Ovary (tissue), 9 donors: ENCODE results near the gene PRRT2. TPM values are rescaled to one million over a fixed set of nuclear protein-coding genes. Genes with fewer than 3 reads are reported as not detected.

Source experiments
- DNase-seq, 5 donors: peaks; one replicate each; pipeline ENCODE4 v3.0.0-alpha.2; 2019 to 2020
- H3K27ac ChIP-seq, 2 donors: fragments of 200-600 bp; one replicate each; pipeline versions ENCODE4 v1.5.1 to v1.8.0; 2019 to 2022
- H3K27me3 ChIP-seq: fragments of 200-600 bp; one replicate; pipeline ENCODE4 v1.8.0; 2022
- H3K36me3 ChIP-seq: fragments of 200-600 bp; sonication (generic); one replicate; pipeline ENCODE4 v1.5.1; 2019
- H3K4me1 ChIP-seq: one replicate; pipeline ENCODE4 v1.8.1; 2013; ENCODE audit warnings: mild to moderate bottlenecking, moderate library complexity; ENCODE audit not compliant: insufficient read depth
- H3K4me3 ChIP-seq: fragments of 200-600 bp; sonication (generic); one replicate; pipeline ENCODE4 v1.5.1; 2017
- H3K9me3 ChIP-seq, 2 donors: fragments of 200-600 bp in 1 of 2; sonication (generic) in 1 of 2; one replicate each; pipeline versions ENCODE4 v1.5.1 to v1.8.1; 2013 to 2019; ENCODE audit warnings: mild to moderate bottlenecking in 1 of 2, moderate library complexity in 1 of 2
- CTCF ChIP-seq, 3 donors: fragments of 450-650 bp in 2 of 3; fragments of 200-600 bp in 1 of 3; IDR thresholded peaks; one replicate each; pipeline versions ENCODE4 v1.5.1 to v1.8.0; 2016 to 2022; ENCODE audit warnings: antibody characterized with exemption in 3 of 3, mild to moderate bottlenecking in 1 of 3
- EP300 ChIP-seq: sonication (generic); formaldehyde crosslinking; IDR thresholded peaks from one replicate; pipeline ENCODE4 v1.6.1; 2017; ENCODE audit warnings: antibody characterized with exemption
- POLR2A ChIP-seq: fragments of 450-650 bp; IDR thresholded peaks from one replicate; pipeline ENCODE4 v1.6.1; 2017; ENCODE audit warnings: antibody characterized with exemption, mild to moderate bottlenecking, moderate library complexity
- WGBS, 3 donors: extraction: QIAGEN DNeasy Blood & Tissue Kit in 1 of 3; methylation state at CpG; one replicate each; pipeline versions ENCODE4 v1.1.5 to v1.1.7; 2013 to 2017; 5-methylcytosine and 5-hydroxymethylcytosine counted together
- intact Hi-C, 4 donors: fragments of 100-400 bp; cut with DNase I; formaldehyde crosslinking; loops; one replicate each; pipeline versions ENCODE4 v1.11.0 to v1.15.1; 2022 to 2023
- polyA plus RNA-seq, 2 donors: library from polyadenylated mRNA; stranded (reverse); fragments of 200-250 nt in 1 of 2; fragments of 350-450 nt in 1 of 2; fragmentation: Illumina TruSeq in 1 of 2; extraction: RNeasy Lipid Tissue Mini Kit (QIAGEN cat#74804) in 1 of 2; gene quantifications; one replicate each; pipeline ENCODE4 v1.2.3, GENCODE V29; 2013 to 2014
- total RNA-seq, 7 donors: library from RNA; depleted of rRNA in 2 of 7; stranded (reverse); fragments of >200 nt in 2 of 7; fragmentation: NEBNext Ultra II Directional in 3 of 7; extraction: Animal tissue kit (Norgen Biotek cat#: 25700) in 3 of 7; gene quantifications; one replicate each; pipeline versions ENCODE4 v1.1.0 to v1.2.4, GENCODE V29; 2016 to 2023
- donor health status: DM: no; HTN: no; CAD: no; lungs with moderate emphysema.
- donor health status: DM: no; HTN: no; CAD: no.
- donor health status: Bipolar disorder and iron deficiency.
- donor health status: DM: yes; HTN: yes; CAD: no.
- donor health status: DM: no; HTN: no; CAD: no.
- donor health status: DM: yes; HTN: yes; CAD: no.

PRRT2 gene
- total and polyA plus RNA-seq, 9 donors = 6.3 to 64.5 (median 33.4) TPM

DNA sequence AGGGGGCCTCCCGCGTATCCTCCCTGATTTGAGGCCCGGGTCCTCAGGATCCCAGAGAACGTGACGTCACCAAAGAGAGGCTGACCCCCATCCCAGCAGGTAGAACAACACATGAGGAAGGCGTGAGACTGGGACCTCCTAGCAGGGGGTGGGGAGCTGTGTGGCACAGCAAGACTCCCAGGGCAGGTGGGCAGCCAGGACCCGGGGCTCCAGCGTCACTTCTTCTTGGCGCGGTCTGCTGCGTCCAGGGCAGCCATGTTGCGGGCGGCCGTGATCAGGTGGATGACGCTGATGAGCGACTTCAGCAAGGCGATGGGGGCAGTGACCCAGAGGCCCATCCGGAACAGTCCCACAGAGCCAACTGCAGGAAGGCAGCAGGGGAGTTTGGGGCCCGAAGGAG is 47.0 kb downstream of the PRRT2 start:
- peaks cover 4% of the 10 kb centered on the region for H3K4me1 ChIP-seq
- intact Hi-C loops = no loop called here
- no peak overlapping the region for H3K27ac ChIP-seq
- H3K4me3 ChIP-seq = no peak overlapping the region
- 86 to 91% (median 88%) methylated on average over 19 of the region's 19 CpGs for WGBS, 3 donors
- no peaks in the 10 kb centered on the region for H3K36me3 ChIP-seq
- no peaks in the 10 kb centered on the region for H3K9me3 ChIP-seq
- no peaks in the 10 kb centered on the region for H3K27me3 ChIP-seq
- DNase-seq = no peak
- TF ChIP-seq EP300 (no peak), POLR2A (no peak), CTCF (IDR thresholded peaks at IDR 0.05) (no peak)

DNA sequence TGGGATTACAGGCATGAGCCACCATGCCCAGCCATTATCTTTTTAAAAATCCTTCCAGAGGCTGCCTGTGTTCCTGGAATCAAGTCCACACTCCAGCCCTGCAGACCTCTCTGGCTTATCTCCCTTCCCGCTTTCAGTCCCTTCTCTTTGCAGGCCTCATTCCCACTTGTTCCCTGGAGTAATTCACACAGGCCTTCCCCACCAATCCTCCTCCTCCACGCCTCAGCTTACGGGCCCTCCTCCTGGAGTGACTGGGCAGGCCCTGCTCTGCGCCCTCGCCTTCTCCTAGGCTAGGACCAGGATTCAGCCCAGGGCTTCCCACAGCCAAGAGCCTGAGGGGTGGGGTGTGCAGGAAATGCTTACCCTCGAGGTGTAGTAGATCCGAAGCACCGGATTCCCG is 48.2 kb downstream of the PRRT2 start:
- Histone ChIP-seq H3K27me3 (no peaks in the 10 kb centered on the region), H3K4me1 (peaks cover 4% of the 10 kb centered on the region), H3K9me3 (no peaks in the 10 kb centered on the region), H3K4me3 (no peak overlapping the region), H3K27ac (no peak overlapping the region), H3K36me3 (no peaks in the 10 kb centered on the region)
- DNase-seq = no peak
- WGBS, 3 donors = 88 to 92% (median 89%) methylated on average over 9 of the region's 9 CpGs
- TF ChIP-seq POLR2A = no peak
- TF ChIP-seq CTCF (IDR thresholded peaks at IDR 0.05) = no peak
- TF ChIP-seq EP300 = no peak
- intact Hi-C loops = loop anchor here in 1 of 4 donors (10.0 kb wide), 1 partner anchor 145 kb away; no protein-coding TSS in a partner anchor

DNA sequence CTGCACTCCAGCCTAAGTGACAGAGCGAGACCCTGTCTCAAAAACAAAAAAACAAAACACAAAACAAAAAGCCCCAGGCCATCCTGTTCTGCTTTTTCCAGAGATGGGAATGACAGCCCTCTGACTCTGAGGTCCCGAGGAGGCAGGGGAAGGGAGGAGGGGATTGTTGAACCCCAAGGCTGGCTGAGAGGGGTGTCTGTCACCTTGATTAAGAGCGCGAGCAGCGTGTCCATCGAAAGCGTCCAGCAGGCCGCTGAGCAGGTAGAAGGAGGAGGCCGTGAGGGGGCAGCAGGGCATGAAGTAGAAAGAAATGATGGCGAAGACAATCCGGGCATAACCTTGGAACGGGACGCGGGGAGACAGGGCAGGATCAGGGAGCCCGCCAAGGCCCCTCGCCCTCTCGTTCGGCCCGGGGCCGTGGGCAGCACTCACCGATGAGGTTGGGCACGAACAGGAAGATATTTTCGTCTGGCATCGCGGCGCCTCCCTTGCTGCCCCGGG is 50.4 kb downstream of the PRRT2 start:
- 1 to 2% (median 2%) methylated on average over 27 of the region's 27 CpGs for WGBS, 3 donors
- peak overlapping the region; percentile 89 to 93 for H3K27ac ChIP-seq

GRCh38 chr16:29862884-29863668 is 51.1 kb downstream of the PRRT2 start, which contains the start of gene CDIPT:
CDIPT (minus strand) TSS chr16:29863226; CDS start chr16:29862857, 369 bp downstream.
- TF ChIP-seq EP300 = no peak
- peak; percentile 35 to 91 (median 84) for TF ChIP-seq CTCF (IDR thresholded peaks at IDR 0.05)
- no peak for TF ChIP-seq POLR2A
- WGBS, 3 donors = 0 to 1% (median 0%) methylated on average over 45 to 57 of the region's 57 CpGs

More for the DNA sequence above, 50.4 kb downstream of the PRRT2 start:
- no peaks in the 10 kb centered on the region for H3K9me3 ChIP-seq
- no peak for DNase-seq
- no peaks in the 10 kb centered on the region for H3K36me3 ChIP-seq
- H3K4me1 ChIP-seq = peaks cover 4% of the 10 kb centered on the region
- H3K27me3 ChIP-seq = no peaks in the 10 kb centered on the region
- TF ChIP-seq POLR2A (no peak), EP300 (no peak), CTCF (IDR thresholded peaks at IDR 0.05) (no peak)
- H3K4me3 ChIP-seq = peak overlapping the region; percentile 77
- intact Hi-C loops = loop anchor here in 1 of 4 donors (10.0 kb wide), 1 partner anchor 142 kb away; no protein-coding TSS in a partner anchor

More at GRCh38 chr16:29862884-29863668, 51.1 kb downstream of the PRRT2 start, which contains the start of gene CDIPT:
- Histone ChIP-seq H3K27me3 (no peaks in the 10 kb centered on the region), H3K27ac (peak within 1 kb of the TSS; percentile 89 to 93), H3K4me3 (peak within 1 kb of the TSS; percentile 77), H3K36me3 (no peaks in the 10 kb centered on the region), H3K9me3 (no peaks in the 10 kb centered on the region), H3K4me1 (peaks cover 4% of the 10 kb centered on the region)
- peak; percentile 90 to 93 (median 93) for DNase-seq
- intact Hi-C loops = loop anchor here in 1 of 4 donors (10.0 kb wide), 1 partner anchor 142 kb away; no protein-coding TSS in a partner anchor
